HCT116 (cell line): ENCODE data around the gene ANXA10. TPM values are rescaled to one million over a fixed set of nuclear protein-coding genes. Genes with fewer than 3 reads are reported as not detected.

Source experiments
- ATAC-seq: fragments of 200-7000 bp; cut with Tn5 transposase; 2 replicates; pipeline ENCODE4 v1.9.1; 2020; ENCODE audit warnings: mild to moderate bottlenecking, moderate library complexity
- BruUV-seq: library from RNA; stranded (reverse); fragments of 400-500 nt; replicated peaks from 2 replicates; lab custom pipeline; 2021; lab: Mats Ljungman, UMichigan
- CTCF ChIA-PET: fragments of 300-600 bp; sonication (Branson Sonifier 250); formaldehyde crosslinking; loops from one replicate; lab custom pipeline; 2021; ENCODE audit warnings: antibody characterized with exemption; lab: Charles Lee
- POLR2A ChIA-PET: fragments of 300-600, 350-600 bp; sonication (Branson Sonifier 250); formaldehyde crosslinking; loops from one replicate; lab custom pipeline; 2021; ENCODE audit warnings: antibody characterized with exemption; lab: Charles Lee
- RAD21 ChIA-PET, 2 experiments: fragments of 300-600 bp; sonication (Branson Sonifier 250); formaldehyde crosslinking; loops; one replicate each; lab custom pipeline; 2023; ENCODE audit warnings: low total read pairs in 2 of 2; ENCODE audit not compliant: uncharacterized antibody in 2 of 2, unreplicated experiment in 2 of 2, low non-redundant PET in 1 of 2; lab: Charles Lee
- DNase-seq: peaks from one replicate; pipeline ENCODE4 v3.0.0-alpha.2; 2010; ENCODE audit warnings: low read depth, low spot score
- H2AFZ ChIP-seq: fragments of 200-600 bp; shearing (Covaris generic), sonication (generic); 2 replicates; pipeline ENCODE4 v1.6.1; 2017; ENCODE audit warnings: low read depth, mixed run types, mixed read lengths, antibody characterized with exemption, low read length; ENCODE audit not compliant: poor library complexity, severe bottlenecking
- H3K27ac ChIP-seq: 2 replicates; pipeline ENCODE4 v1.5.1; 2012; ENCODE audit warnings: low read depth, low read length
- H3K27me3 ChIP-seq: fragments of 200-600 bp; sonication (generic); 2 replicates; pipeline ENCODE4 v1.6.1; 2016; ENCODE audit warnings: mixed run types, low read length, mixed read lengths; ENCODE audit not compliant: insufficient read depth
- H3K36me3 ChIP-seq, 2 experiments: fragments of 200-500 bp in 1 of 2; fragments of 200-600 bp in 1 of 2; sonication (Bioruptor generic) in 1 of 2; sonication (generic) in 1 of 2; 2 replicates each; pipeline versions ENCODE4 v1.5.1 to v1.6.1; 2014 to 2016; ENCODE audit warnings: low read length in 2 of 2, inconsistent platforms in 1 of 2, mixed read lengths in 1 of 2, mixed run types in 1 of 2; ENCODE audit not compliant: insufficient read depth in 2 of 2, control insufficient read depth in 1 of 2
- H3K4me1 ChIP-seq, 2 experiments: fragments of 200-600 bp in 1 of 2; sonication (generic) in 1 of 2; 2 replicates each; pipeline versions ENCODE4 v1.5.1 to v1.6.1; 2012 to 2017; ENCODE audit warnings: low read length in 2 of 2, inconsistent platforms in 1 of 2, mild to moderate bottlenecking in 1 of 2, mixed read lengths in 1 of 2, mixed run types in 1 of 2, moderate library complexity in 1 of 2; ENCODE audit not compliant: insufficient read depth in 2 of 2, control insufficient read depth in 1 of 2
- H3K4me2 ChIP-seq: fragments of 200-600 bp; sonication (generic); 2 replicates; pipeline ENCODE4 v1.6.1; 2017; ENCODE audit warnings: mixed run types, low read length, mixed read lengths
- H3K4me3 ChIP-seq, 2 experiments: fragments of 200-600 bp in 1 of 2; sonication (generic) in 1 of 2; replicated peaks in 1 of 2; 2 replicates each; pipeline ENCODE4 v1.5.1; 2011 to 2016; ENCODE audit warnings: low read length in 2 of 2, control low read depth in 1 of 2, low read depth in 1 of 2, mild to moderate bottlenecking in 1 of 2, mixed read lengths in 1 of 2, mixed run types in 1 of 2
- H3K79me2 ChIP-seq: fragments of 200-600 bp; sonication (generic); 2 replicates; pipeline ENCODE4 v1.6.1; 2017; ENCODE audit warnings: mild to moderate bottlenecking, mixed run types, low read length, moderate library complexity, mixed read lengths; ENCODE audit not compliant: insufficient read depth
- H3K9ac ChIP-seq: fragments of 200-600 bp; sonication (generic); 2 replicates; pipeline ENCODE4 v1.6.1; 2016; ENCODE audit warnings: low read length, mixed read lengths
- H3K9me2 ChIP-seq: fragments of 200-600 bp; sonication (generic), shearing (Covaris generic); 2 replicates; pipeline ENCODE4 v1.6.1; 2017; ENCODE audit warnings: mixed run types, mild to moderate bottlenecking, moderate library complexity; ENCODE audit not compliant: insufficient read depth
- H3K9me3 ChIP-seq, 2 experiments: fragments of 200-500 bp in 1 of 2; fragments of 200-600 bp in 1 of 2; sonication (Bioruptor generic) in 1 of 2; sonication (generic) in 1 of 2; 2 replicates each; pipeline ENCODE4 v1.6.1; 2014 to 2017; ENCODE audit warnings: low read length in 2 of 2, mixed read lengths in 2 of 2, inconsistent platforms in 1 of 2, low read depth in 1 of 2, mild to moderate bottlenecking in 1 of 2, mixed run types in 1 of 2, moderate library complexity in 1 of 2; ENCODE audit not compliant: control insufficient read depth in 1 of 2, insufficient read depth in 1 of 2
- H4K20me1 ChIP-seq: fragments of 200-600 bp; sonication (generic), shearing (Covaris generic); 2 replicates; pipeline ENCODE4 v1.6.1; 2017; ENCODE audit warnings: mixed run types, mild to moderate bottlenecking, moderate library complexity; ENCODE audit not compliant: insufficient read depth
- ATF3 ChIP-seq: IDR thresholded peaks from 2 replicates; pipeline ENCODE4 v1.6.1; 2012
- CTCF ChIP-seq, 3 experiments: fragments of 200-600 bp in 1 of 3; sonication (generic) in 1 of 3; IDR thresholded peaks in 2 of 3; conservative IDR thresholded peaks in 1 of 3; 2 replicates each; pipeline ENCODE4 v1.5.1; 2012 to 2017; ENCODE audit warnings: low read depth in 2 of 3, low read length in 2 of 3, antibody characterized with exemption in 1 of 3, borderline replicate concordance in 1 of 3, control low read depth in 1 of 3, mild to moderate bottlenecking in 1 of 3, mixed read lengths in 1 of 3, mixed run types in 1 of 3, moderate library complexity in 1 of 3; ENCODE audit not compliant: insufficient read depth in 1 of 3
- EZH2phosphoT487 ChIP-seq: fragments of 200-600 bp; IDR thresholded peaks from 2 replicates; pipeline ENCODE4 v1.6.1; 2018; ENCODE audit warnings: antibody characterized with exemption, borderline replicate concordance
- FOSL1 ChIP-seq: IDR thresholded peaks from 2 replicates; pipeline ENCODE4 v1.6.1; 2012; ENCODE audit warnings: low read depth
- RAD21 ChIP-seq: IDR thresholded peaks from 2 replicates; pipeline ENCODE4 v1.6.1; 2012; ENCODE audit warnings: low read depth, mild to moderate bottlenecking
- SIN3A ChIP-seq: IDR thresholded peaks from 2 replicates; pipeline ENCODE4 v1.6.1; 2012; ENCODE audit warnings: low read depth
- SP1 ChIP-seq: IDR thresholded peaks from 2 replicates; pipeline ENCODE4 v1.6.1; 2012; ENCODE audit warnings: low read depth
- SRF ChIP-seq: IDR thresholded peaks from 2 replicates; pipeline ENCODE4 v1.6.1; 2012; ENCODE audit warnings: low read depth
- TCF7L2 ChIP-seq: IDR thresholded peaks from 2 replicates; pipeline ENCODE4 v1.7.0; 2011; ENCODE audit warnings: borderline replicate concordance, inconsistent platforms; ENCODE audit not compliant: insufficient read depth, insufficient read length; ENCODE audit errors: extremely low read depth
- ZBTB33 ChIP-seq: IDR thresholded peaks from 2 replicates; pipeline ENCODE4 v1.6.1; 2011; ENCODE audit warnings: mild to moderate bottlenecking, low read length, moderate library complexity; ENCODE audit not compliant: insufficient replicate concordance; ENCODE audit errors: extremely low read depth
- ZNF274 ChIP-seq: fragments of 200-500 bp; sonication (Bioruptor generic); IDR thresholded peaks from 2 replicates; pipeline ENCODE4 v1.6.1; 2014; ENCODE audit warnings: mild to moderate bottlenecking, low read depth, low read length, inconsistent platforms
- intact Hi-C: fragments of 100-400 bp; cut with micrococcal nuclease; formaldehyde crosslinking; loops from 2 replicates; pipeline ENCODE4 v1.10.0; 2022
- total RNA-seq: library from RNA; stranded (reverse); gene quantifications from one replicate; pipeline ENCODE4 v1.2.1, GENCODE V29; 2021; ENCODE audit not compliant: unreplicated experiment
- TF ChIP-seq, protein P1 (sequence below): IDR thresholded peaks from 2 replicates; pipeline ENCODE4 v1.6.1; 2012
- TF ChIP-seq, protein P2 (sequence below): IDR thresholded peaks from 2 replicates; pipeline ENCODE4 v1.6.1; 2012; ENCODE audit warnings: low read depth

The ANXA10 gene
- total RNA-seq, 1 experiment from 2014 or later, result 15.1 TPM

DNA sequence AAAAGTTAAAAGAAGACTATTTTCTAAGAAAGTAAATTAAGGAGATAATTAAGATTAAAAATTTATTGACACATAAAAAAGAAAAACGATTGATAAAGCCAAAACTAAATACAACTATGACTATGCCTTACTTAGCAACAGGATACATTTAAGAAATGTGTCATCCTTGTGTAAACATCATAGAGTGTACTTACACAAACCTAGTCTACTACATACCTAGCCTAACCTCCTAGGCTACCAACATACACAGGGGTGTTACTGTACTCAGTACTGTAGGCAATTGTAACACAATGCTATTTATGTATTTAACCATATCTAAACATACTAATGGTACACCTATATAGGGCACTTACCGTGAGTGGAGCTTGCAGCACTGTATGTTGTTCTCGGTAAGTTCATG is 108.3 kb downstream of the ANXA10 start:
- Histone ChIP-seq H3K4me2 (no peak overlapping the region), H3K27ac (no peak overlapping the region), H3K9me2 (no peaks in the 10 kb centered on the region; the same call in 1 of the 2 replicates), H2AFZ (no peak overlapping the region), H3K4me3 (no peak overlapping the region), H3K27me3 (no peaks in the 10 kb centered on the region), H3K4me1 (no peaks in the 10 kb centered on the region), H3K36me3 (no peaks in the 10 kb centered on the region), H3K9ac (no peak overlapping the region), H3K79me2 (no peaks in the 10 kb centered on the region), H3K9me3 (peaks cover 4 to 9% of the 10 kb centered on the region in 2 experiments; a peak in 2 of 4 replicates), H4K20me1 (no peaks in the 10 kb centered on the region)
- ATAC-seq, result no peak
- TF ChIP-seq, protein P1, sequence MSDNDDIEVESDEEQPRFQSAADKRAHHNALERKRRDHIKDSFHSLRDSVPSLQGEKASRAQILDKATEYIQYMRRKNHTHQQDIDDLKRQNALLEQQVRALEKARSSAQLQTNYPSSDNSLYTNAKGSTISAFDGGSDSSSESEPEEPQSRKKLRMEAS, result no peak
- TF ChIP-seq, protein P2, sequence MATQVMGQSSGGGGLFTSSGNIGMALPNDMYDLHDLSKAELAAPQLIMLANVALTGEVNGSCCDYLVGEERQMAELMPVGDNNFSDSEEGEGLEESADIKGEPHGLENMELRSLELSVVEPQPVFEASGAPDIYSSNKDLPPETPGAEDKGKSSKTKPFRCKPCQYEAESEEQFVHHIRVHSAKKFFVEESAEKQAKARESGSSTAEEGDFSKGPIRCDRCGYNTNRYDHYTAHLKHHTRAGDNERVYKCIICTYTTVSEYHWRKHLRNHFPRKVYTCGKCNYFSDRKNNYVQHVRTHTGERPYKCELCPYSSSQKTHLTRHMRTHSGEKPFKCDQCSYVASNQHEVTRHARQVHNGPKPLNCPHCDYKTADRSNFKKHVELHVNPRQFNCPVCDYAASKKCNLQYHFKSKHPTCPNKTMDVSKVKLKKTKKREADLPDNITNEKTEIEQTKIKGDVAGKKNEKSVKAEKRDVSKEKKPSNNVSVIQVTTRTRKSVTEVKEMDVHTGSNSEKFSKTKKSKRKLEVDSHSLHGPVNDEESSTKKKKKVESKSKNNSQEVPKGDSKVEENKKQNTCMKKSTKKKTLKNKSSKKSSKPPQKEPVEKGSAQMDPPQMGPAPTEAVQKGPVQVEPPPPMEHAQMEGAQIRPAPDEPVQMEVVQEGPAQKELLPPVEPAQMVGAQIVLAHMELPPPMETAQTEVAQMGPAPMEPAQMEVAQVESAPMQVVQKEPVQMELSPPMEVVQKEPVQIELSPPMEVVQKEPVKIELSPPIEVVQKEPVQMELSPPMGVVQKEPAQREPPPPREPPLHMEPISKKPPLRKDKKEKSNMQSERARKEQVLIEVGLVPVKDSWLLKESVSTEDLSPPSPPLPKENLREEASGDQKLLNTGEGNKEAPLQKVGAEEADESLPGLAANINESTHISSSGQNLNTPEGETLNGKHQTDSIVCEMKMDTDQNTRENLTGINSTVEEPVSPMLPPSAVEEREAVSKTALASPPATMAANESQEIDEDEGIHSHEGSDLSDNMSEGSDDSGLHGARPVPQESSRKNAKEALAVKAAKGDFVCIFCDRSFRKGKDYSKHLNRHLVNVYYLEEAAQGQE, result no peak
- TF ChIP-seq SP1 (no peak), RAD21 (no peak), SRF (no peak), ZNF274 (no peak), ATF3 (no peak), FOSL1 (no peak), SIN3A (no peak), CTCF (IDR thresholded peaks at IDR 0.05 in 2 of 3, conservative IDR thresholded peaks at IDR 0.05 in 1 of 3; ENCODE audit: borderline replicate concordance in 1 of 3, insufficient read depth in 1 of 3, low read depth in 2 of 3, low read length in 2 of 3) (no peak), TCF7L2 (no peak), ZBTB33 (no peak), EZH2phosphoT487 (no peak)
- ChIA-PET CTCF (no interaction called here), POLR2A (no interaction called here), RAD21 (no interaction called here)
- intact Hi-C loops, result no loop called here
- DNase-seq, result no peak
- no TSS peak for BruUV-seq
